ENCODE data around the gene MALSU1. TPM values are rescaled to one million over a fixed set of nuclear protein-coding genes. Genes with fewer than 3 reads are reported as not detected.

Gene MALSU1
- total RNA-seq, 3 donors from 2014 or later (not counting 1 experiment from before 2014, with no cell fraction given), result 23.4 to 31.8 (median 26.3) TPM

- DNase-seq, result peak in 1 of 2 donors; percentile 12
- no peak overlapping the region for H3K27ac ChIP-seq (ENCODE audit: low read length)
- no peak for ATAC-seq
Observed at GRCh38 chr7:23345601-23346000, 46.5 kb downstream of the MALSU1 start.

DNA sequence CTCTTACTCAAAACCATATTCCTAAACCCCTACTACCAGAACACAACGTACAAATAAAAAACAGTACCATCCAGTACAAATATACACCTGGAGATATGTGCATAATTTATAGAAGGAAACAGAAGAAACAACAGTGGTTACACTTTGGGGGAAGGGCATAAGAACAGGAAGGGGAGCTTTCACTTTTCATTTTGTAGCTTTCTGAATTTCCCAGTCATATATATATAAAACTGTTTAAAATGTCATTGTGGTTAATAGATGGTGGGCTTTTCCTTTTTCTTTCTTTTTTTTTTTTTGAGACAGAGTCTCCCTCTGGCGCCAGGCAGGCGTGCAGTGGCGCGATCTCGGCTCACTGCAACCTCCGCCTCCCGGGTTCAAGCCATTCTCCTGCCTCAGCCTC, 47.2 kb downstream of the MALSU1 start:
- DNase-seq, result peak in 1 of 2 donors; percentile 61

More at GRCh38 chr7:23345601-23346000, 46.5 kb downstream of the MALSU1 start:
- Histone ChIP-seq H3K4me1 (ENCODE audit: control insufficient read depth, insufficient read depth, low read length) (peaks cover 6% of the 10 kb centered on the region), H3K4me3 (ENCODE audit: low read length) (no peak overlapping the region), H3K27me3 (ENCODE audit: control insufficient read depth, insufficient read depth, low read length) (no peaks in the 10 kb centered on the region), H3K9me3 (ENCODE audit: control insufficient read depth, insufficient read depth, low read length) (no peaks in the 10 kb centered on the region), H3K36me3 (ENCODE audit: control insufficient read depth, insufficient read depth, low read length) (no peaks in the 10 kb centered on the region)
- TF ChIP-seq, protein P1, sequence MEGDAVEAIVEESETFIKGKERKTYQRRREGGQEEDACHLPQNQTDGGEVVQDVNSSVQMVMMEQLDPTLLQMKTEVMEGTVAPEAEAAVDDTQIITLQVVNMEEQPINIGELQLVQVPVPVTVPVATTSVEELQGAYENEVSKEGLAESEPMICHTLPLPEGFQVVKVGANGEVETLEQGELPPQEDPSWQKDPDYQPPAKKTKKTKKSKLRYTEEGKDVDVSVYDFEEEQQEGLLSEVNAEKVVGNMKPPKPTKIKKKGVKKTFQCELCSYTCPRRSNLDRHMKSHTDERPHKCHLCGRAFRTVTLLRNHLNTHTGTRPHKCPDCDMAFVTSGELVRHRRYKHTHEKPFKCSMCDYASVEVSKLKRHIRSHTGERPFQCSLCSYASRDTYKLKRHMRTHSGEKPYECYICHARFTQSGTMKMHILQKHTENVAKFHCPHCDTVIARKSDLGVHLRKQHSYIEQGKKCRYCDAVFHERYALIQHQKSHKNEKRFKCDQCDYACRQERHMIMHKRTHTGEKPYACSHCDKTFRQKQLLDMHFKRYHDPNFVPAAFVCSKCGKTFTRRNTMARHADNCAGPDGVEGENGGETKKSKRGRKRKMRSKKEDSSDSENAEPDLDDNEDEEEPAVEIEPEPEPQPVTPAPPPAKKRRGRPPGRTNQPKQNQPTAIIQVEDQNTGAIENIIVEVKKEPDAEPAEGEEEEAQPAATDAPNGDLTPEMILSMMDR (IDR thresholded peaks at IDR 0.05), result no peak
- Mint-ChIP-seq H3K9me3 (no peaks in the 10 kb centered on the region), H3K27ac (peak overlapping the region; percentile 84), H3K36me3 (no peaks in the 10 kb centered on the region), H3K4me3 (peak overlapping the region; percentile 89), H3K27me3 (ENCODE audit: low read depth in 2 of 2) (peaks cover 0 to 2% of the 10 kb centered on the region in 2 donors), H3K4me1 (peaks cover 18 to 28% of the 10 kb centered on the region in 2 donors)
- WGBS (ENCODE audit: insufficient coverage), result 76% methylated on average over 4 of the region's 6 CpGs
- intact Hi-C loops (cut with micrococcal nuclease), result no loop called here

GRCh38 chr7:23347033-23347681, 48.0 kb downstream of the MALSU1 start:
- H3K4me1 ChIP-seq (ENCODE audit: control insufficient read depth, insufficient read depth, low read length), result peaks cover 6% of the 10 kb centered on the region
- H3K27ac Mint-ChIP-seq, result peak overlapping the region; percentile 84
- peak overlapping the region; percentile 84 for H3K4me3 Mint-ChIP-seq
- H3K9me3 Mint-ChIP-seq, result no peaks in the 10 kb centered on the region
- no peaks in the 10 kb centered on the region for H3K36me3 Mint-ChIP-seq
- H3K27me3 Mint-ChIP-seq (ENCODE audit: low read depth in 2 of 2), result peaks cover 0 to 3% of the 10 kb centered on the region in 2 donors
- intact Hi-C loops (cut with micrococcal nuclease), result no loop called here
- no peak for DNase-seq
- H3K36me3 ChIP-seq (ENCODE audit: control insufficient read depth, insufficient read depth, low read length), result no peaks in the 10 kb centered on the region
- ATAC-seq, result no peak
- H3K27ac ChIP-seq (ENCODE audit: low read length), result no peak overlapping the region
- TF ChIP-seq, protein P1 (IDR thresholded peaks at IDR 0.05), result no peak
- WGBS (ENCODE audit: insufficient coverage), result 69% methylated on average over 7 of the region's 9 CpGs
- H3K4me1 Mint-ChIP-seq, result peaks cover 18 to 28% of the 10 kb centered on the region in 2 donors
- no peak overlapping the region for H3K4me3 ChIP-seq (ENCODE audit: low read length)
- H3K27me3 ChIP-seq (ENCODE audit: control insufficient read depth, insufficient read depth, low read length), result no peaks in the 10 kb centered on the region
- no peaks in the 10 kb centered on the region for H3K9me3 ChIP-seq (ENCODE audit: control insufficient read depth, insufficient read depth, low read length)

More for the DNA sequence above, 47.2 kb downstream of the MALSU1 start:
- Histone ChIP-seq H3K4me3 (ENCODE audit: low read length) (peak overlapping the region; percentile 48), H3K9me3 (ENCODE audit: control insufficient read depth, insufficient read depth, low read length) (no peaks in the 10 kb centered on the region), H3K36me3 (ENCODE audit: control insufficient read depth, insufficient read depth, low read length) (no peaks in the 10 kb centered on the region), H3K27me3 (ENCODE audit: control insufficient read depth, insufficient read depth, low read length) (no peaks in the 10 kb centered on the region), H3K27ac (ENCODE audit: low read length) (peak overlapping the region; percentile 44), H3K4me1 (ENCODE audit: control insufficient read depth, insufficient read depth, low read length) (peaks cover 6% of the 10 kb centered on the region)
- no peaks in the 10 kb centered on the region for H3K9me3 Mint-ChIP-seq
- WGBS (ENCODE audit: insufficient coverage), result 9% methylated on average over 7 of the region's 8 CpGs
- ATAC-seq, result peak; percentile 68 to 91 (median 89)
- peak overlapping the region; percentile 89 for H3K4me3 Mint-ChIP-seq
- TF ChIP-seq, protein P1 (IDR thresholded peaks at IDR 0.05), result no peak
- peaks cover 18 to 28% of the 10 kb centered on the region in 2 donors for H3K4me1 Mint-ChIP-seq
- intact Hi-C loops (cut with micrococcal nuclease), result loop anchor here (1.0 kb wide), 1 partner anchor 47 kb away; the partner anchor contains the start of gene MALSU1
- H3K27me3 Mint-ChIP-seq (ENCODE audit: low read depth in 2 of 2), result peaks cover 0 to 3% of the 10 kb centered on the region in 2 donors
- H3K36me3 Mint-ChIP-seq, result no peaks in the 10 kb centered on the region
- peak overlapping the region; percentile 84 for H3K27ac Mint-ChIP-seq
